Measurements from ENCODE around the gene MMP25.
A peak's percentile ranks its signal among the peaks of the same experiment; 100 is the strongest.

MMP25 gene, protein sequence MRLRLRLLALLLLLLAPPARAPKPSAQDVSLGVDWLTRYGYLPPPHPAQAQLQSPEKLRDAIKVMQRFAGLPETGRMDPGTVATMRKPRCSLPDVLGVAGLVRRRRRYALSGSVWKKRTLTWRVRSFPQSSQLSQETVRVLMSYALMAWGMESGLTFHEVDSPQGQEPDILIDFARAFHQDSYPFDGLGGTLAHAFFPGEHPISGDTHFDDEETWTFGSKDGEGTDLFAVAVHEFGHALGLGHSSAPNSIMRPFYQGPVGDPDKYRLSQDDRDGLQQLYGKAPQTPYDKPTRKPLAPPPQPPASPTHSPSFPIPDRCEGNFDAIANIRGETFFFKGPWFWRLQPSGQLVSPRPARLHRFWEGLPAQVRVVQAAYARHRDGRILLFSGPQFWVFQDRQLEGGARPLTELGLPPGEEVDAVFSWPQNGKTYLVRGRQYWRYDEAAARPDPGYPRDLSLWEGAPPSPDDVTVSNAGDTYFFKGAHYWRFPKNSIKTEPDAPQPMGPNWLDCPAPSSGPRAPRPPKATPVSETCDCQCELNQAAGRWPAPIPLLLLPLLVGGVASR

GRCh38 chr16:3045758-3046640 is at the start of gene MMP25:
Gene MMP25 (plus strand): TSS chr16:3046561. CDS start chr16:3046918, 357 bp downstream.
- no peak for DNase-seq

- DNase-seq, result no peak
Measured at GRCh38 chr16:2999929-3000328, 46.4 kb upstream of the MMP25 start.

- DNase-seq, result no peak
Measured at GRCh38 chr16:3000540-3000939, 45.8 kb upstream of the MMP25 start.

GRCh38 chr16:3001316-3001715 is 45.0 kb upstream of the MMP25 start:
- DNase-seq, result no peak

DNA sequence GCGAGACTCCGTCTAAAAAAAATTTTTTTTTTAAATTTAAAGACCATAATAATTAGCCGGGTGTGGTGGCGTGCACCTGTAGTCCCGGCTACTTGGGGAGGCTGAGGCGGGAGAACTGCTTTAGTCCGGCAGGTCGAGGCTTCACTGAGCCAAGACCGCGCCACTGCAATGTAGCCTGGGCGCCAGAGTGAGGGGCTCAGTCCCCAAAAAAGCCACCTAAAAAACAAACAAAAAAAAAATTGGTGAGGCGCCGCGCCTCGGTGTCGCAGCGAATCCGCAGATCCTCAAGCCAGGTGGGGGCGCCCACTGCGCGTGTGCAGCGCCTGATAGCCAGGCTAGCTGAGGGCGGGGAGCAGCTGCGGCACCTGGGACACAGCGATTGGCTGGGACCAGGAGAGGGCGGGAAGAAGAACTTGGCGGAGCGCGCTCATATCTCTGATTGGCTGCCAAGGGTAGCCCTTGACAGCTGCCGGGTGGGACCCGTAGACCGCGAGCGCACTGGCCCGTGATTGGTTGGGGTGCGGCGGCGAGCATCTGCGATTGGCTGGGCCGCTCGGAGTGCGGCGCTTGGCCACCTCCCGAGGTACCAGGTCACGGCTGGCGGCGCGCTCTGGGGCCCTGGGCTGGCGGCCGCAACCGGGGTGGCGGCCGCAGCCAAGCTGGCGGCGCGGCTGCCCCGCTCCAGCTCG is 42.6 kb upstream of the MMP25 start:
- DNase-seq, result peak; percentile 91

- DNase-seq, result no peak
Measured at GRCh38 chr16:3004319-3004718, 42.0 kb upstream of the MMP25 start.

GRCh38 chr16:3004781-3005284 is 41.5 kb upstream of the MMP25 start:
- DNase-seq, result no peak

DNA sequence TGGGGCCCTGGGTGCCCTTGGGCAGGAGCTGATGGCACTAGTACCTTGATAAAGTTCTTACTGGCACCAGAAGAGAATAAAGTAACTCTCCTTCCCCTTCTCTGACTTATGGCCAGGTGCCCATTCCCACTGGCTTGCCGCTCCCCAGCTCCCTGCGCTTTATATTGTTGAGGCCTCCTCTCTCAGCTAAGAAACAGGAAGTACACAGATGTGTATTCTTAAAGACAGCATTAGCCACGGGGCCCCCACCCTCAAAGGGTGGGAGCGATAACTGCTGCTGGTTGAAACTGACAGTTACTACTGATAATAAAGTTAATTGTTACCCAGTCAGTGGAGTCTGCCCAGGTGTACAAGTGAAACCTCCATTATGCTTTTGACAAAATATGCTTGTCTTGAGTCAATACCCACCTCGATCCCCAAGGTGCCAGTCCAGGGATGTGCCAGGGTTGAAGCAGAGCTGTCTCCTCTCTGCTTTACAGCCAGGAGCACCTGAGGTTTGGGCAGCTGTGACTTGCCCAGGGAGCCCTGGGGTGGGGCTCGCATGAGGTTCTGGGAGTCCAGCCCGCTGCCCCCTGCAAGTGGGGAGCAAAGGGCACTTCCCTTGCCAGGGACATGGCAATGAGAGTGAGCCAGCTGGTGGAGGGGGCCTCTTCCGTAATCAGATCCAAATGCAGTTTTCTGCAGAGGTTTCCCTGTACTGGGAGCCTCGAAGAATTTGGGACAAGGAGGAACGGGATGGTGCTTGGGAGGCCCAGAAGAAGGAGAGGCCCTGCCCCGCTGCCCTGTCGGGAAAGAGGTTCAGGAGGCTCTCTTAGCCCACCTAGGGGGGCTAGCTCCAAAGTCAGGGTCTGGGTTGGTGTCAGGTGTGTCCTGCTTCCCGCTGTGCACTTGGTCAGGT is 39.1 kb upstream of the MMP25 start:
- no peak for DNase-seq

GRCh38 chr16:3007957-3008689 is 38.2 kb upstream of the MMP25 start:
- DNase-seq, result no peak

DNA sequence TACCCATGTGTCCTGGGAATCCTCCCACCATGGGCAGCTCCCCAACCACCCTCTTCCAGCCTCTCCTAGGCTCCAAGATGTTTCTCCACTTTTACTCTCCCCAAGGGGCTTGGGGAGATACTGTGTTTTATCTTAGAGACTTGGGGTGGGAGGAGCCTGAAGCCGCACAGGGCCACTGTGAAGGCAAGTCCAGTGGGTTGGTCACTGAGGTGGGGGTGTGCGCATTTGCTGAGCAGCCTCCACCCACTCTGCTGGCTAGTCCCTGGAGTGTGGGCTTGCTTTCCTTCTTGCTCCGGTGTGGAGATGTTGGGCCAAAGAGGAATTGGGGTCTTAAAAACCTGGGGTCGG is 37.7 kb upstream of the MMP25 start:
- no peak for DNase-seq

- no peak for DNase-seq
Measured at GRCh38 chr16:3009568-3010390, 36.6 kb upstream of the MMP25 start.

DNA sequence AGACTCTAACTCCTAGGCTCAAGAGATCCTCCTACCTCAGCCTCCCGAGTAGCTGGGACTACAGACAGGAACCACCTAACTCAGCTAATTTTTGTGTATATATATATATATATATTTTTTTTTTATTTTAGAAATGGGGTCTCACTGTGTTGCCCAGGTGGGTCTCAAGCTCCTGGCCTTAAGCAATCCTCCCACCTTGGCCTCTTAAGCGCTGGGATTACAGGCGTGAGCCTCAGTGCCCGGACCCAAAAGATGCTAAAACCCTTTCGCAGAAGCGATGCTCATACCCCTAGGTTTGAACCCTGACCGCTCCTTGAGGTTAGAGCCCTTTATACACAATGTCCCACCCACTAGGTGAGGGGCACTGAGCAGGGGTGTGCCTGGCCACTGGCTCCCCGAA is 35.9 kb upstream of the MMP25 start:
- DNase-seq, result no peak

- peak; percentile 28 for DNase-seq
Measured at GRCh38 chr16:3012246-3012645, 34.1 kb upstream of the MMP25 start.

- no peak for DNase-seq
Measured at GRCh38 chr16:3012828-3013420, 33.4 kb upstream of the MMP25 start, which contains the start of gene CLDN9. Gene CLDN9 (plus strand): TSS chr16:3012923. CDS start chr16:3013363, 440 bp downstream.

GRCh38 chr16:3013491-3013951 is 32.8 kb upstream of the MMP25 start:
- DNase-seq, result no peak

GRCh38 chr16:3013998-3014690 is 32.2 kb upstream of the MMP25 start:
- DNase-seq, result no peak

GRCh38 chr16:3014971-3015370 is 31.4 kb upstream of the MMP25 start:
- no peak for DNase-seq

- DNase-seq, result no peak
Measured at GRCh38 chr16:3015865-3016521, 30.4 kb upstream of the MMP25 start.

Measured in NCI-H748 treated with DMSO at 0.1 percent for 48 hours (cell line).